ENCODE measurements around the gene SCO2. TPM values are rescaled to one million over a fixed set of nuclear protein-coding genes. Genes with fewer than 3 reads are reported as not detected.
A peak's percentile ranks its signal among the peaks of the same experiment; 100 is the strongest.

SCO2 gene
- total and polyA plus RNA-seq, 11 donors, result 0.67 to 2.6 (median 1.1) TPM; not detected in 6

DNA sequence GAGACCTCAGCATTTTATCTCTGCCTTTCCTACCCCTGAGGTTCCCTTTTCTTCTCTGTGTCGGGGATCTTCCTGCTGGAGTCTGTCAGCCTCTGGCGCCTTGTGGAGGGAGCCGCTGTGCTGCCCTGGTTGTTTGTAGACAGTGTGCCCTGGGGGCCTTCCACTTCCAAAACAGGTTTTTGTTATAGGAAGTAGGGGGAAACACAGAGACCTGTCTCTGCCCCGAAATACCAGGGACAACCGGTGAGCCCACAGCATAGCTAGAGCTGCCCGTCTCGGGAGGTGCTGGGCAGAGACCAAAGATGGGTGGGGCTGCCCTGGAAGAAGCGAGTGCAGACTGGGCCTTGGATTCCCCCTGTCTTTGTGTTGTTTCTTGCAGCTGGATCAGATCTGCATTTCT is 9.3 kb downstream of the SCO2 start:
- H3K27ac ChIP-seq, result no peak overlapping the region
- H3K9me3 ChIP-seq, result no peaks in the 10 kb centered on the region
- H3K4me1 ChIP-seq, result no peaks in the 10 kb centered on the region
- TF ChIP-seq POLR2A (IDR thresholded peaks at IDR 0.05), result no peak
- TF ChIP-seq, protein P1, sequence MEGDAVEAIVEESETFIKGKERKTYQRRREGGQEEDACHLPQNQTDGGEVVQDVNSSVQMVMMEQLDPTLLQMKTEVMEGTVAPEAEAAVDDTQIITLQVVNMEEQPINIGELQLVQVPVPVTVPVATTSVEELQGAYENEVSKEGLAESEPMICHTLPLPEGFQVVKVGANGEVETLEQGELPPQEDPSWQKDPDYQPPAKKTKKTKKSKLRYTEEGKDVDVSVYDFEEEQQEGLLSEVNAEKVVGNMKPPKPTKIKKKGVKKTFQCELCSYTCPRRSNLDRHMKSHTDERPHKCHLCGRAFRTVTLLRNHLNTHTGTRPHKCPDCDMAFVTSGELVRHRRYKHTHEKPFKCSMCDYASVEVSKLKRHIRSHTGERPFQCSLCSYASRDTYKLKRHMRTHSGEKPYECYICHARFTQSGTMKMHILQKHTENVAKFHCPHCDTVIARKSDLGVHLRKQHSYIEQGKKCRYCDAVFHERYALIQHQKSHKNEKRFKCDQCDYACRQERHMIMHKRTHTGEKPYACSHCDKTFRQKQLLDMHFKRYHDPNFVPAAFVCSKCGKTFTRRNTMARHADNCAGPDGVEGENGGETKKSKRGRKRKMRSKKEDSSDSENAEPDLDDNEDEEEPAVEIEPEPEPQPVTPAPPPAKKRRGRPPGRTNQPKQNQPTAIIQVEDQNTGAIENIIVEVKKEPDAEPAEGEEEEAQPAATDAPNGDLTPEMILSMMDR (IDR thresholded peaks at IDR 0.05), result no peak
- peaks cover 0 to 62% (median 48%) of the 10 kb centered on the region in 9 donors for H3K36me3 ChIP-seq
- no peak for DNase-seq
- WGBS, 4 donors, result 90 to 100% (median 91%) methylated on average over 5 to 8 of the region's 8 CpGs
- no peak for ATAC-seq
- intact Hi-C loops (cut with DNase I), result no loop called here
- no peak overlapping the region for H3K4me3 ChIP-seq
- H3K27me3 ChIP-seq, result no peaks in the 10 kb centered on the region

- 95 to 98% (median 96%) methylated on average over 11 to 15 of the region's 15 CpGs for WGBS, 4 donors
- Histone ChIP-seq H3K9me3 (no peaks in the 10 kb centered on the region), H3K27me3 (no peaks in the 10 kb centered on the region), H3K4me3 (no peak overlapping the region), H3K36me3 (peaks cover 0 to 39% (median 28%) of the 10 kb centered on the region in 9 donors), H3K27ac (no peak overlapping the region), H3K4me1 (peaks cover 0 to 15% (median 11%) of the 10 kb centered on the region in 12 donors)
- DNase-seq (no peak), ATAC-seq (no peak)
- no peak for TF ChIP-seq POLR2A (IDR thresholded peaks at IDR 0.05)
- TF ChIP-seq, protein P1 (IDR thresholded peaks at IDR 0.05), result no peak
- intact Hi-C loops (cut with DNase I), result no loop called here
Measured at GRCh38 chr22:50513175-50513574, 12.2 kb downstream of the SCO2 start.

DNA sequence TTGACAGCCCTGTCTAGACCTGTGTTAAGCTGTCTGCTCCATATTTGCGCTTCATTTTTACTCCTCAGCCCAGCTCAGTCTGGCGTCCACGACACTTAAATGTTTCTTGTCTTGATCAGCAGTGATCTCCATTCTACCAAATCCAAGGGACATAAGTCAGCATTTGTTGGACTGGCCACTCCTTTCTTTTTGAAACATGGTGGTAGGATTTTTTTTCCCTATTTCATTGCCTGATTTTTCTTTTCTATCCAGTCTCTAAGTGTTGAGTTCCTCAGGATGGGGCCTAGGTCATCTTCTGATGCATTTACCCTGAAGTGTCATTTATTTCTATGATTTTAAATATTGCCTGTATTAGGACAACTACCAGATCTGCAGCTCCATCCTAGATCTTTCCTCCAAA is 16.5 kb downstream of the SCO2 start:
- Histone ChIP-seq H3K27me3 (no peaks in the 10 kb centered on the region), H3K4me3 (peak overlapping the region; percentile 67 to 97 (median 78)), H3K4me1 (peaks cover 8 to 31% (median 23%) of the 10 kb centered on the region in 12 donors), H3K9me3 (no peaks in the 10 kb centered on the region), H3K27ac (peak overlapping the region in 10 of 12 donors; percentile 78 to 93 (median 90)), H3K36me3 (peaks cover 0 to 39% (median 23%) of the 10 kb centered on the region in 9 donors)
- no peak for DNase-seq
- TF ChIP-seq, protein P1 (IDR thresholded peaks at IDR 0.05), result no peak
- TF ChIP-seq POLR2A (IDR thresholded peaks at IDR 0.05), result no peak
- WGBS, 4 donors, result 7 to 14% (median 10%) methylated on average over 3 of the region's 3 CpGs
- intact Hi-C loops (cut with DNase I), result loop anchor here in 4 of 10 donors (1.0 to 10.0 kb wide), 6 partner anchors 16 to 264 kb away; partner anchors contain the start of genes HDAC10 (in 2 of the 4), SCO2 (in 2 of the 4), CHKB (in 1 of the 4) and SYCE3 (in 1 of the 4)
- no peak for ATAC-seq

GRCh38 chr22:50507991-50508884 is 17.2 kb downstream of the SCO2 start, which contains the start of gene NCAPH2:
Gene NCAPH2 (plus strand): TSS chr22:50508224. CDS start chr22:50508338, 114 bp downstream.
- DNase-seq, result peak; percentile 95 to 99 (median 97)
- no peaks in the 10 kb centered on the region for H3K9me3 ChIP-seq

More at GRCh38 chr22:50507991-50508884, 17.2 kb downstream of the SCO2 start, which contains the start of gene NCAPH2:
- H3K27ac ChIP-seq, result peak within 1 kb of the TSS; percentile 86 to 98 (median 93)
- intact Hi-C loops (cut with DNase I), result loop anchor here in 4 of 10 donors (1.0 to 10.0 kb wide), 7 partner anchors 17 to 263 kb away; partner anchors contain the start of genes HDAC10 (in 2 of the 4), SCO2 (in 2 of the 4), CHKB (in 1 of the 4) and SBF1 (in 1 of the 4)
- peaks cover 8 to 31% (median 23%) of the 10 kb centered on the region in 12 donors for H3K4me1 ChIP-seq
- H3K27me3 ChIP-seq, result no peaks in the 10 kb centered on the region
- peak; percentile 60 to 86 (median 78) for ATAC-seq
- H3K4me3 ChIP-seq, result peak within 1 kb of the TSS; percentile 80 to 100 (median 96)
- H3K36me3 ChIP-seq, result peaks cover 0 to 43% (median 28%) of the 10 kb centered on the region in 9 donors
- TF ChIP-seq POLR2A (IDR thresholded peaks at IDR 0.05), result peak in 1 of 2 donors; percentile 71
- TF ChIP-seq, protein P1 (IDR thresholded peaks at IDR 0.05), result peak in 1 of 12 donors; percentile 23
- WGBS, 4 donors, result 0 to 2% (median 1%) methylated on average over 19 to 76 of the region's 76 CpGs

Data from heart left ventricle (tissue), 16 donors.